ENCODE data around the gene PMPCA. TPM values are rescaled to one million over a fixed set of nuclear protein-coding genes. Genes with fewer than 3 reads are reported as not detected.

The PMPCA gene
- total and polyA plus RNA-seq, 2 of the 8 experiments (the other 6 are each of a cell fraction or from before 2014, with no cell fraction given) = 60.0 to 88.2 TPM

GRCh38 chr9:136395345-136396218, 14.9 kb upstream of the PMPCA start (continued):
- TF ChIP-seq CTCF (IDR thresholded peaks at IDR 0.05; ENCODE audit: control extremely low read depth in 1 of 3, insufficient read depth in 1 of 3, low read depth in 1 of 3, low read length in 3 of 3) = no peak
- no peak for TF ChIP-seq SP1 (IDR thresholded peaks at IDR 0.05; ENCODE audit: low read depth, low read length)
- TF ChIP-seq CBX8 (IDR thresholded peaks at IDR 0.05; ENCODE audit: borderline replicate concordance, low read depth, low read length) = no peak
- no peak for TF ChIP-seq BACH1 (IDR thresholded peaks at IDR 0.05; ENCODE audit: low read length)
- no peak for TF ChIP-seq TEAD4 (IDR thresholded peaks at IDR 0.05; ENCODE audit: low read depth, low read length)

Data from H1 (cell line).